Jurkat, Clone E6-1 (cell line): ENCODE results near the gene ANP32E. TPM values are rescaled to one million over a fixed set of nuclear protein-coding genes. Genes with fewer than 3 reads are reported as not detected.

ENCODE experiments used
- DNase-seq: peaks from one replicate; pipeline ENCODE4 v3.0.0-alpha.2; 2011; ENCODE audit warnings: low read depth, low spot score
- H3K4me3 ChIP-seq: 2 replicates; pipeline ENCODE4 v1.5.1; 2011; ENCODE audit warnings: mild to moderate bottlenecking, low read length, control low read depth, moderate library complexity
- polyA plus RNA-seq: library from polyadenylated mRNA; unstranded; fragments of >200 nt; gene quantifications from one replicate; pipeline ENCODE4 v1.2.1, GENCODE V29; 2012; ENCODE audit warnings: missing spikeins; ENCODE audit not compliant: insufficient read length, insufficient read depth

ANP32E gene
- polyA plus RNA-seq, result 225 TPM

DNA sequence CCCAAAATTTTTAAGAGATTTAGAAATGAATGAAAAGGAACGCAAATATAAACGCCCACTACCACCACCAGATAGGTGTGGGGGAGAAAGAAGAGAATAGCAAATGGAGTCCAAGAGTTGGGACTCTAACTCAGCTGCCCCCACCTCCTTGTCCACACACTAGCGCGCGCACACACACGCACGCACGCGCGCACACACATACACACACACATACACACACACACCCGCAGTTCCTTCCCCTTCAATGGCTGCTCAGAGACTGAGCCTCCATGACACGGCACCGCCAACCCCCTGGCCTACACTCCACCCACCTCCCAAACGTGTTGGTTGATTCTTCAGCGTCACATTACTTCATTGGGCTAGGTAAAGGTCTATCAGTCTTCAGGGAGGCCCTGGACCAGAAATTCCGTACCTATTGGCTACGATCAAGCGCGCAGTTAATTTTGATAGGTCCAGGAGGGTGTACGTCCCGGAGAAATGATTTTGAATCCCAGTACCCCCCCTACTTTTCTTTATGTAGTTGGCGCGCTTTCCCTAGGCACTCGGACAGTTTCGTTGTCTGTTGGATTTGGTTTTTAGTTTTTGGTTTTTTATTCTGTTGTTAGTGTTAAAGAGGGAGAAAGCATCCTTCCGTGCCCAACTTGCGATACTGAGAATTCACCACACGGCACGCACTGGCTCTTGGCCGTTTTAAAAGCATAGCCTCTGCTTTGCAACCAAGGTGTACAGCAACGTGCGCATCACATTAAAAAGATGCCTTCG, at the start of gene ANP32E:
Gene ANP32E (minus strand): TSS at position 261 of the 762 bp plus-strand sequence. CDS start 326 bp downstream, outside the sequence.
- peak; percentile 100 for DNase-seq

DNA sequence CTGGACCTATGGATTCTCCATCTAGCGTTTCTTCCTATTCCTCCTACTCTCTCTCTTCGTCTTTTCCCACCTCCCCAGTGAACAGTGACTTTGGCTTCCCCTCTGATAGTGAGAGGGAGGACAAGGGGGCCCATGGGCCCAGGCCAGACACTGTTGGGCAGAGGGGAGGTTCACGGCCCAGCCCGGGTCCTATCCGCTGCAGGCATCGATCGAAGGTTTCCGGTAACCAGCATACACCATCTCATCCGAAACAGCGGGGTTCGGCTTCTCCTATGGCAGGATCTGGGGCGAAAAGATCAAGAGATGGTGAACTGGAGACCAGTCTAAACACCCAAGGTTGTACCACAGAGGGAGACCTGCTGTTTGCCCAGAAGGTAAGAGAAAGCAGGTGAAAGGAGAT, 47.3 kb upstream of the ANP32E start:
- no peak overlapping the region for H3K4me3 ChIP-seq
- DNase-seq, result no peak

More for the DNA sequence above, at the start of gene ANP32E:
- H3K4me3 ChIP-seq, result peak within 1 kb of the TSS; percentile 70

DNA sequence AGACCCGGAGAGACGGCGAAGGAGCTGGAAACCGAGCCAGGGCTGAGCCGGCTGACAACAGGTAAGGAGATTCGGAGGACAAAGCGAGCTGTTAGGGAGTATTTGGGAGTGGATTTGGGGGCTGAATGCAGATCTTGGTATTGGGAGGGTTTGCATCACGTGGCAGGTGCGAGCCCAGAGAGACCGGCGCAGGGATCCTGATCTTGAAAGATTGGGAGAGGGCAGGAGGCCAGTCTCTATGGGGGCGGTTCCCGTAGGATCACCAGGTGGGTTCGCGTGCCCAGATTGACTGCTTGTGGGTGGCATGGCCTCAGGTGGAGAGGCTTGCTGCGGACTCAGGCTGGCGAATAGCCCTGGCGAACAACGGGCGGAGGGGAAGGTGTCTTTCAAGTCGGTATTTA, 46.6 kb upstream of the ANP32E start:
- H3K4me3 ChIP-seq, result no peak overlapping the region
- DNase-seq, result no peak

DNA sequence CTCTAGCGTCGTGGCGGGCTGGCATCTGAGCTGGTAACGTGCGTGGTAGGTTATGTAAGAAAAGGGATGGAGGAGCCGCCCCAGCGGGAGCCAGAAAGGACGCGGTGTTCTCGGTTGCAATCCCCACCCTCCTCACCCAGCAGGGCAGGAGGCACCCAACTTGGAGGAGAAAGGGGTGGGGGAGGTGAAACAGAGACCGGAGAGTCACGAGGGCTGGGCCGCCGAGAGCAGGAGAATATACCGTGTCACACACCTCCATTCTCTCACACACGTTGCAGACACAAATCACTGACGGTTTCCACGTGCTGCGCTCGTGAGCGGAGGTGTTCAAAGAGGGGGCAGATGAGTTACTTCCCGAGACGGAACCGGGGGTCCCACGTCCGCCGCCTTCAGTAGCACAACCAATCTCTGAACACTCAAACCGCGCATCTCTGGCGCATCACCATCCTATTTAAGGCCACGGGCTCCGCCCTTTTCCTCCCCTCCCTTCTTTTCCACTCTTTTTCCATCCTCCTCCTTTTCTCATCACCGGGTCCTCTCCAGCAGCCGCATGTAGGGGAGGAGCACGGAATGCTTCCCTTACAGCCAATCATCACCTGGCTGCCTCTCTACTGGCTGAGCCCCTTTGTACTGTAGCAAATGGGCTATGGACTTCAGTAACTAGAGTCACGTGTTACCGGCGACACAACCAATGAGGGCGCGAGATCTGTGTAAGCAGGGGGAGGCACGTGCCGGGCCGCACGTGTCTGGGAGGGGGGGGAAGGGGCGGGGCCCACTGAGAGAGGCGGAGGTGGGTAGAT, 46.0 kb upstream of the ANP32E start, which contains the start of gene CIART:
Gene CIART (plus strand): TSS at position 797 of the 800 bp plus-strand sequence. CDS start 714 bp downstream, outside the sequence.
- no peak within 1 kb of the TSS for H3K4me3 ChIP-seq
- peak; percentile 33 for DNase-seq

DNA sequence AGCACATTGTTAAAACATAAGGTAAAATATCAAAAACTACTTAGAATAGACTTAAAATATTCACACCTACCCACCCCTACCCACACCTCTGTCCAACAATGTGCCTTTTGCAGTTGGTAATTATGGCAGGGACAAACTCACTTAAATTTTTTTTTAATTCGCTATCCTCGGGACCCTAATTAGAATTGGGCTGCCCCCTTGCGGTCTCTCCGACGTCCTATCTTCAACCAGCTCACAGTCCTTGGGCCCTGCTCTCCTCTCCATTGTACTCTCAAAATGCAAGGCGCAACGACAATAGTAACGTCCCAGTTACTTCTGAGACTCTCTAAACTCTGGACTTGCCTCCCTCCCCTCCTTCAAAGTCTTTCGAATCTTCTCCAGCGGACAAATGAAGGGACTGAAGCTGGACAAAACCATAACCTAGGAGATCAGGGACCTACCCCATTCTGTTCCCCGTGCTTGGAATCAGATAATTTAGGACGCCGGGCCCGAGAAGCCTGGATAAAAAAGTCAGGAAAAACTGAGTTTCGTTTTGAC, 45.4 kb upstream of the ANP32E start:
- H3K4me3 ChIP-seq, result no peak overlapping the region

DNA sequence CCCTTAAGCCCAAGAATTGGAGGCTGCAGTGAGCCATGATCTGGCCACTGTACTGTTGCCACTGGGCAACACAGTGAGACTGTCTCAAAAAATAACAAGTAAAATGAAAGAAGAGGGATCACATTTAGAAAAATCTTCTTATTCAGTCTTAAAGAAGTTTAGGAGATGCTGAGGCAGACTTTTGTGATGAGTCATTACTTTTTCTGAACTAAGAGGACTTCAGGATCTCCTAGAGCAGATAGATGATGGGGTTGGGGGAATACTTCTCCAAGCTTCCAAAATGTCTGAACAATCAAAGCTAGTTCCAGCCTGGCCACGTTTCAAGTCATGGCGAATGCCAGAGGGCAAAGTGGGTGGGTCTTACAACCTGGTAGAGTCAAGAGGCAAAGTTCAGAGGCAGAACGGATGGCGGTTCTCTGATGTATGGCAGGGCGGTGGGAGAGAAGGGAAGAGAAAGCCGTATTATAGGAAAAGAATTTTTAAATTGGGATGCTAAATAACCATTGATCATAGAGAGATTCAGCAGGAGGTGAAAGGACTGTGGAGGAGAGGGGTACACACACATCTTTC, 44.3 kb upstream of the ANP32E start:
- no peak overlapping the region for H3K4me3 ChIP-seq
- DNase-seq, result no peak

More for the DNA sequence above, 45.4 kb upstream of the ANP32E start:
- DNase-seq, result peak; percentile 34

DNA sequence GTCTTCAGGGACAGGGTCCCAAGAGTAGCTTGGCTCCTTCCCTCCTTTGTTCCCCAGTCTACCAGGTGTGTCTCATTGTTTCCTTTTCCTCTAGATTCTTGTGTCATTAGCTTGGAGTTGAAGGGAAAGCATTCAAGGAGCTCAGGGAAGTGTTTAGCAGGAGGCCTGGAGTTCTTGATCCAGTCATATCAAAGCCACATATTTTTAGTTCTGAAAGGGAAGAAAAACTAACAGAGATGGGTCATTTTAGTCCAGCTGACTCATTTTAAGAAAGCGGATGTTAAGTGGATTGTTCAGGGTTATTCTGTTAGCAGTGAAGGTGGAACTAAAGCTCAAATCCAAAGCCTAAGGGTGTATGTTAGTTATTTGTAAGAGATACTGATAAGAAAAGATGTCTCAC, 37.4 kb upstream of the ANP32E start:
- no peak overlapping the region for H3K4me3 ChIP-seq
- no peak for DNase-seq

DNA sequence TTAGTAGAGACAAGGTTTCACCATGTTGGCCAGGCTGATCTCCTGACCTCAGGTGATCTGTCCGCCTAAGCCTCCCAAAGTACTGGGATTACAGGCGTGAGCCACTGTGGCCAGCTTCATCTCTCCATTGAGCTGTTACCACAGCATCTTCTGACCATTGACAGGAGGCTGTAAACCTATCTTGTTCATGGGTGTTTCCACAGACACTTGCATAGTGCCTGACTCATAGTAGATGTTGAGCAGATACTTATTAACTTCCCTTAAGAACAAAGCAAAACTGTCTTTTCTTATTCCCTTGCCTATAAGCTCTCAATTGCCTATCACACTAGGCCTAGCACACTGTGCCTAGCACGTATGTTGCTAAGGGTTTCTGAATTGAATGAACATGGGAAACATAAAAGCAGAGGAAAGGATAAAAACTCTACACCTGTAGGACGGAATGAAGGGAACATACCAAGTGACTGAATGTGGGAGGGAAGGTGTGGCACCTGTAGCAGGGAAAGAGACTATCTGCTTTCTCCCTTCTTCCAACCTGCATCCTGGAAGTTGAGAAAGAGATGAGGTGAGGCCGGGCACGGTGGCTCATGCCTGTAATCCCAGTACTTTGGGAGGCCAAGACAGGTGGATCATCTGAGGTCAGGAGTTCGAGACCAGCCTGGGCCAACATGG, 35.5 kb upstream of the ANP32E start:
- no peak overlapping the region for H3K4me3 ChIP-seq

DNA sequence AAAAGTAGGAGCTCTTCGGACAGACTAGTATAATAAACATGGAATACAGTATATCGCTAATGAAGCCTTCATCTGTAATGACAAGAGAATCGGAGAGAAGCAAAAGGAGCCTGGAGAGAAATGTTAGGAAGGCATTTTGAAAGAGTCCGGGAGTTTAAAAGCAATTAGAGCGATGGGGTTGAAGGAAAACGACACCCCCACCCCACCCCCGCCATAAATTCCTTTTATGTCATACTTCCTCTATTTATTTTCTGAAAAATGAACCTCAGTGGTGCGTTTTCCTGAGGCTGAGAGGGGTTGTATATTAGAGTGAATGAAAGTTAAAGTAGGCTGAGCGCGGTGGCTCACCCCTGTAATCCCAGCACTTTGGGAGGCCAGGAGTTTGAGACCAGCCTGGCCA, 33.5 kb upstream of the ANP32E start:
- H3K4me3 ChIP-seq, result peak overlapping the region; percentile 66
- DNase-seq, result no peak

More for the DNA sequence above, 35.5 kb upstream of the ANP32E start:
- DNase-seq, result no peak

DNA sequence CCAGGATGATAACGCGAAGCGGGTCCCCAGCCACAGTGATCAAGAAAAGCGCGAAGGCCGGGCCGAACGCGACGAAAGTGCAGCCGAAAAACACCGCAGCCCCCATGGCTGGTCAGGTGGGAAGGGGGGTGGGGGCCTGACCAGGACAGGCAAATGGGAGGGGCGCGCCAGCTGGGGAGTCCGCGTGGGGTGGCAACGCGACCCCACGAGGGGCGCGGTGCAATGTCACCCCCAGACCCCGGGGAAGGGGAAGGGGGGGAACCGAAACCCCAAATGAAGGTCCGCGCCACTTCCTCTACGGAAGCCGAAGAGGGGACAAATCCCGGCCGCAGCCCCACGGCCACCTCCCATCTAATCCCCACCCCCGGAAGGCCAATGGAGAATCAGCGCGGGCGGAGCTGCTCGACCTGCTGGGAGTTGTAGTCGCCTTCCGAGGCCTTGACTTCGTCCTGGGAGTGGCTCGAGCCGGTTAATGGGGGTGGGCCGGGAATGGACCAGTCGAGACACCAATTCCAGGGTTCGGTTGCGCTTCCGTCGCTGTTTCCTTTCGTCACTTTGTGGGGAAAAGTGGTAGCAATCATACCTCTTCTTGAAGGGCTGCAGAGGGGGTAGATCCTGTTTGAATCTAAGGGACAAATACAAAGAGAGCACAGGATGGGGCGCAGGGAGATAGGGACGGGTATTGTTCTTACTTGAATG, 32.9 kb upstream of the ANP32E start, which contains the start of gene APH1A:
Gene APH1A (minus strand): TSS at position 312 of the 699 bp plus-strand sequence. CDS start 206 bp downstream, at position 106.
- H3K4me3 ChIP-seq, result peak within 1 kb of the TSS; percentile 66
- DNase-seq, result peak; percentile 95

DNA sequence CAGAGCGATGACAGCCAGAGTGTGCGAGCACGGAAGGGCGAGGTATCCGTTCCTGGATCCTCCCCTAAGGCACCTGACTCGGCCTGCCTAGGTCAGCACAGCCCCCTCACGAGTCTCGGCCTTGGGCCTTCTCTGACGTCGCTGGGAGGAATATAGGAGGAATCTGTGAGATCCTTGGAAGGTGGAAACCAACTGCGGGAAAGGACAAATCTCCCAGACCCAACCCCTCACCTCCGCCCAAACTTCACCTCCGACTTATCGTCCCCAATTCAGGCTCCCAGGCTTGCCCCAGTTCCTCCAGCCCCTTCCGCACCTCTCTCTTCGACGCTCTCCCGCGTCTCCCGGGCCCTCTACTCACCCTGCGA, 32.4 kb upstream of the ANP32E start:
- peak overlapping the region; percentile 66 for H3K4me3 ChIP-seq
- no peak for DNase-seq

DNA sequence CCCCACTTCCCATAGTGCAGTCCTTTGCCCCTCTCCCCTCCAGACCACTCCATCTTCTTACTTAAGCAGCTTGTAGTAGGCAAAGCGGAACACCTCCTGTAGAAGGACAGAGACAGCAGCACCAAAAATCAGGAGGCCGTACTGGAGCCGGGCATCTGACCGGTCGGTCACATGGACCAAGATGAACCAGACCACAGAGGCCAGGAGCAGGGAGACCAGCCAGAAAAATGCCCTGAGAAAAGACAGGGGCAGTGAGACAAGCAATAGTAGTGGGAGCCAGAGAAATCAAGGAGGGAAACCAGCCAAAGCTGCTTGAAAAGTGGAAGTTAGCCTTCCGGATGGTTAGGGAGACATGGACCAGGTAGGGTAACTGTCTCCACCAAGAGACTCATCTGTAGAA, 32.0 kb upstream of the ANP32E start:
- DNase-seq, result no peak
- peak overlapping the region; percentile 66 for H3K4me3 ChIP-seq

DNA sequence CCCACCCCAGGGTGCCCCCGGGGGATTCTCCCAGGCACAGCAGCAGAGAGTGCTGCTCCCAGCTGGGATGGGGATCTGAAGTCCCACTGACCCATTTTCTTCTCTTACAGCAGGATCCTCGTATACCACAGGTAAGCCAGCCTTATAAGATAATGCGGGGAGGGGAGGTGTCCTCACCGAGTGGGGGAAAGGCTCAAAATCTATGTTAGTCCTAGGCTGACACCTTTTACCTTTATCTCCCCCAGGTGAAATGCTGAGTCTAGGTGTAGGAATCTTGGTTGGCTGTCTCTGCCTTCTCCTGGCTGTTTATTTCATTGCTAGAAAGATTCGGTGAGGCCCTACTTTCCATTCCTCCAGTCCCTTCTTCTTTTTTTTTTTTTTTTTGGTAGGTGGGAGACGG, 27.6 kb upstream of the ANP32E start:
- no peak overlapping the region for H3K4me3 ChIP-seq
- no peak for DNase-seq

DNA sequence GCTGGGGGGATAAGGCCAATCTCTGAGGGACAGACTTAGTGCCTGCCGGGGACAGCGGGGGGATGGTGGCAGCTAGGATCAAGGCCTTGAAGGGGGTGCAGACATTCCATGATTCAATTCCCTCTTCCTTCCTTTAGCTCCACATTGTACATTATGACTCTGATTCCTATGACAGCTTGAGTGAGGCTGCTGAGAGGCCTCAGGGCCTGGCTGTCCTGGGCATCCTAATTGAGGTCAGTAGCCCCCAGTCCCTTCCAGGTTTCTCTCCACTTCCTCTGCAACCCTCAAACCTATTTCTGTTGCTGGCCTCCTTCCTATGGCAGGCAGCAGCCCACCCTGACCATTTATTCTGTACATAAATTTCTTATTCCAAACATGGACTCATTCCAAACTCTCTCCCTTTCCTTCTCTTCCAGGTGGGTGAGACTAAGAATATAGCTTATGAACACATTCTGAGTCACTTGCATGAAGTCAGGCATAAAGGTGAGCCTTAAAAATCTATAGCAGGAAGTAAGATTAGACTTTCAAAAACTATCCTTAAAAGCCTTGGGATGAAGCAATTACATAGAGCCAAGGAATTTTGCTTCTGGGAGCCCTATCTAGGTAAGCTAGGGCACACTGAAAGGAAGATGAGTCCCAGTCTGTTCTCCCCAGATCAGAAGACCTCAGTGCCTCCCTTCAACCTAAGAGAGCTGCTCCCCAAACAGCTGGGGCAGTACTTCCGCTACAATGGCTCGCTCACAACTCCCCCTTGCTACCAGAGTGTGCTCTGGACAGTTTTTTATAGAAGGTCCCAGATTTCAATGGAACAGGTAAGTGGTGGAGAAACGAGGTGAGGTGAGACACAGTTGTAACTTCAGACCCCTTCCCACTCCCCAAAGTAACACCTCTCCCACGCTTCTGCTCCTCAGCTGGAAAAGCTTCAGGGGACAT, 26.7 kb upstream of the ANP32E start:
- no peak for DNase-seq
- H3K4me3 ChIP-seq, result no peak overlapping the region

DNA sequence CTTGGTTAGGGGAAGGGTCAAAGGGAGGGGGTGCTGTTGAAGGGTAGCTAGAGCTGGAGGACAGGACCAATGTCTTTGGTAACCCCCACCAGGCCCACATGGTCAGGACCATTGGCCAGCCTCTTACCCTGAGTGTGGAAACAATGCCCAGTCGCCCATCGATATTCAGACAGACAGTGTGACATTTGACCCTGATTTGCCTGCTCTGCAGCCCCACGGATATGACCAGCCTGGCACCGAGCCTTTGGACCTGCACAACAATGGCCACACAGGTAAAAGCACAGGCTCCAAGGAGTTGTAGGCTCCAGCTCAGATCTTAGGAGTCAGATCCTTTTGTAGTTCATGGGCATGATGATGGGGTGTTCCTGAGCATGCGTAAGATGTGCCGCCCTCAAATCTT, 25.5 kb upstream of the ANP32E start:
- no peak overlapping the region for H3K4me3 ChIP-seq
- no peak for DNase-seq

DNA sequence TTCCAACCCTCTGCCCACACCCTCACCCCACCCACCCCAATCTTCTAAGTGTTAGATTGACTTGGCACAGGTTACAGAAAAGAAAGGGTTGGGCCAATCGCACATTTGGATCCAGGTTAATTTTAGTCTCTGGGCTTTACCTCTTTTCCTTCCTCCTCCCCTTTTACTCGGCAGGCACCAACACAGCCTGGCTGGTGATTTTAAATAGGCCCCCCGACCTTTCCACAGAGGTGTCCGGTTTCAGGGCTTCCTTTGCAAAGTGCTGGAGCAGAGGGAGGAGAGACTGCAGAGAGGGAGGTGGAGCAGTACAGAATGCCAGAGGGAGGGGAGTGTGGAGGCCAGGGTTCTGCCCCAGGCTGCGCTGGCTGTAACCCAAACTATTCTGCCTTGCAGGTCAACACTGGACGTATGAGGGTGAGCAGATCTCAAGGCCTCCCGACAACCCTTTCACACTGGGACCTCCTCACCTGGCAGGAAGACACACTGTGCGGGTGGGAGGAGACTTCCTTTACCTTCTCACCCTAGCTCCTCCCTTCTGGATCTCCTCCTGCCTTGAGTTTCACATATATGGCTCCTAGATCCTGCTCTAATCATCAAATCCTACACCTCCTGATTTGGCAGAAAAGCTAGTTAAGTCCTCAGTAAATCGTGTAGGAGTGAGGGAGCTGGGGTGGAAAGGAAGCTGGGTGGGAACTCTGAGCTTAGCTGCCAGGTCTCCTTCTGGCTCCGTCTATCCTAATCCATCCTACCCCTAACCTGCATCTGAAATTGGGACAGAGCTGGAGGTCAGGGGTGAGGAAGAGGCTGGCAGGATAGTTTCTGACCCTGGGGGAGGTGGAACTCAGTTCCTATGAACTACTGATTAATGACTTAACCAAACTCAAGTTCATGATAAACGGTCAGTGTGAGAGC, 24.1 kb upstream of the ANP32E start:
- DNase-seq, result no peak
- no peak overlapping the region for H3K4me3 ChIP-seq
